ENCODE data around the gene BTBD6.

BTBD6 gene

GRCh38 chr14:105253329-105253682 lies 5.0 kb downstream of the BTBD6 start:
- Histone ChIP-seq H3K79me2 (ENCODE audit: insufficient read depth, low read length) (peaks cover 35% of the 10 kb centered on the region), H4K20me1 (ENCODE audit: insufficient read depth, low read length) (peaks cover 59% of the 10 kb centered on the region), H3K4me1 (ENCODE audit: insufficient read depth, low read length) (peaks cover 22% of the 10 kb centered on the region)

GRCh38 chr14:105255021-105255507 lies 6.7 kb downstream of the BTBD6 start:
- DNase-seq (no peak), ATAC-seq (ENCODE audit: insufficient read depth, low read depth) (no peak)
- H2AFZ ChIP-seq (ENCODE audit: low read depth, low read length): no peak overlapping the region
- no peak overlapping the region for H3K4me2 ChIP-seq (ENCODE audit: insufficient read depth, low read length)
- H3K36me3 ChIP-seq (ENCODE audit: insufficient read depth, low read length): peaks cover 46% of the 10 kb centered on the region
- no peaks in the 10 kb centered on the region for H3K9me3 ChIP-seq (ENCODE audit: insufficient read depth, low read length, severe bottlenecking)
- H3K4me1 ChIP-seq (ENCODE audit: insufficient read depth, low read length): peaks cover 10% of the 10 kb centered on the region
- peaks cover 24% of the 10 kb centered on the region for H3K79me2 ChIP-seq (ENCODE audit: insufficient read depth, low read length)
- TF ChIP-seq EZH2 (IDR thresholded peaks at IDR 0.05; ENCODE audit: borderline replicate concordance, low read depth, low read length, severe bottlenecking): no peak
- TF ChIP-seq CTCF (IDR thresholded peaks at IDR 0.05; ENCODE audit: borderline replicate concordance, extremely low read depth, low read length, poor library complexity, severe bottlenecking): no peak
- H3K27me3 ChIP-seq (ENCODE audit: insufficient read depth, low read length, poor library complexity): no peaks in the 10 kb centered on the region
- H3K4me3 ChIP-seq (ENCODE audit: low read depth in 1 of 2, low read length in 2 of 2): no peak overlapping the region
- H3K9ac ChIP-seq (ENCODE audit: low read depth, low read length): no peak overlapping the region
- peaks cover 52% of the 10 kb centered on the region for H4K20me1 ChIP-seq (ENCODE audit: insufficient read depth, low read length)
- H3K27ac ChIP-seq (ENCODE audit: low read length): no peak overlapping the region

More at GRCh38 chr14:105253329-105253682, 5.0 kb downstream of the BTBD6 start:
- TF ChIP-seq EZH2 (IDR thresholded peaks at IDR 0.05; ENCODE audit: borderline replicate concordance, low read depth, low read length, severe bottlenecking) (no peak), CTCF (IDR thresholded peaks at IDR 0.05; ENCODE audit: borderline replicate concordance, extremely low read depth, low read length, poor library complexity, severe bottlenecking) (no peak)
- Histone ChIP-seq H3K36me3 (ENCODE audit: insufficient read depth, low read length) (peaks cover 51% of the 10 kb centered on the region), H3K9me3 (ENCODE audit: insufficient read depth, low read length, severe bottlenecking) (no peaks in the 10 kb centered on the region), H3K27me3 (ENCODE audit: insufficient read depth, low read length, poor library complexity) (no peaks in the 10 kb centered on the region), H3K4me3 (ENCODE audit: low read depth in 1 of 2, low read length in 2 of 2) (no peak overlapping the region), H2AFZ (ENCODE audit: low read depth, low read length) (no peak overlapping the region), H3K4me2 (ENCODE audit: insufficient read depth, low read length) (no peak overlapping the region), H3K27ac (ENCODE audit: low read length) (no peak overlapping the region), H3K9ac (ENCODE audit: low read depth, low read length) (no peak overlapping the region)
- no peak for ATAC-seq (ENCODE audit: insufficient read depth, low read depth)
- DNase-seq: no peak

GRCh38 chr14:105256292-105256960 lies 8.1 kb downstream of the BTBD6 start:
- Histone ChIP-seq H3K4me3 (ENCODE audit: low read depth in 1 of 2, low read length in 2 of 2) (no peak overlapping the region), H3K27ac (ENCODE audit: low read length) (no peak overlapping the region), H3K27me3 (ENCODE audit: insufficient read depth, low read length, poor library complexity) (no peaks in the 10 kb centered on the region), H4K20me1 (ENCODE audit: insufficient read depth, low read length) (peaks cover 42% of the 10 kb centered on the region), H3K79me2 (ENCODE audit: insufficient read depth, low read length) (peaks cover 12% of the 10 kb centered on the region; the same call in 1 of the 2 replicates), H3K9ac (ENCODE audit: low read depth, low read length) (no peak overlapping the region), H3K4me1 (ENCODE audit: insufficient read depth, low read length) (no peaks in the 10 kb centered on the region), H3K9me3 (ENCODE audit: insufficient read depth, low read length, severe bottlenecking) (no peaks in the 10 kb centered on the region), H3K36me3 (ENCODE audit: insufficient read depth, low read length) (peaks cover 36% of the 10 kb centered on the region), H3K4me2 (ENCODE audit: insufficient read depth, low read length) (no peak overlapping the region), H2AFZ (ENCODE audit: low read depth, low read length) (no peak overlapping the region)
- no peak for DNase-seq
- ATAC-seq (ENCODE audit: insufficient read depth, low read depth): no peak
- TF ChIP-seq CTCF (IDR thresholded peaks at IDR 0.05; ENCODE audit: borderline replicate concordance, extremely low read depth, low read length, poor library complexity, severe bottlenecking) (no peak), EZH2 (IDR thresholded peaks at IDR 0.05; ENCODE audit: borderline replicate concordance, low read depth, low read length, severe bottlenecking) (no peak)
